LNCaP clone FGC (cell line): Measurements from ENCODE around the gene OSGIN1.

Experiments
- DNase-seq: peaks from one replicate; pipeline ENCODE4 v3.0.0-alpha.2; 2011; ENCODE audit warnings: low read depth
- H3K4me3 ChIP-seq: 2 replicates; pipeline ENCODE4 v1.5.1; 2011; ENCODE audit warnings: mild to moderate bottlenecking, low read depth, low read length, control low read depth
- TF ChIP-seq, protein P1 (sequence below): IDR thresholded peaks from 2 replicates; pipeline ENCODE4 v1.5.1; 2012; ENCODE audit warnings: mild to moderate bottlenecking; ENCODE audit not compliant: control insufficient read depth, insufficient read depth; ENCODE audit errors: extremely low read depth

OSGIN1 gene

DNA sequence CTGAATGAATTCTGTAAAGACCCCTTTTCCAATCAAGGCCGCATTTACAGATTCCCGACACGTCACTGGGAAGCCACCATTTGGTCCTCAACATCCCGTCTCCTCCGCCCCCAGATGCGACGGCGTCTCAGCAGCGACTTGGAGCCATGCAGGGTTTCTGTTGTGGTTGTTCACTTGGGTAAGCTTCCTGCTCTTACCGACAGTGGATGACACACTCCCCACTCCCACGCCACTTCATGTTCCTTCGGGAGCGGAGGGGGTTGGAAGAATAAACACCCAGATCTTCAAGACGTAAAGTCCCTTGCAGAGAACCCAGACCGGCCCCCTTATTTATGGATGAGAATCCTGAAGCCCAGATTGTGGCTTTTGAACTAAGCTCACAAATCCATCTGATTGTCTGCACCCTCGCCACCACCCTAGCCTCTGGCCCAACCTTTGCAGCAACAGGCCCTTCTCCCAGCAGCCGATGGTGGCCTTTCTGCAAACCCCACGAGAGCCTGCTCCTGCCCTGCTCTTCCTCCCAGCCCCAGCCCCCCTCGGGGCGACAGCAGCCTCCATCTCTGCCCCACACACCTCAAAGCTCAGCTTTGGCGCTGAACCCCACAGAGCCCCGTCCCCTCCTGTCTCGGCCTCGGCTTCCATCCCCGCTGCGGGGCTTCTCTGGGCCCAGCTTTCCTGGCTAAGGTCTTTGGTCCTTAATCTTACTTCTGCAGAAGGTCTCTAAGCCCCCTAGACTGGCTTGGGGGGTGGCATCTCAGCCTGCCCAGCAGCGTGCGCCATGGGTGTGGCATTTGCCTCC, 19.0 kb upstream of the OSGIN1 start:
- DNase-seq, result no peak
- TF ChIP-seq, protein P1, sequence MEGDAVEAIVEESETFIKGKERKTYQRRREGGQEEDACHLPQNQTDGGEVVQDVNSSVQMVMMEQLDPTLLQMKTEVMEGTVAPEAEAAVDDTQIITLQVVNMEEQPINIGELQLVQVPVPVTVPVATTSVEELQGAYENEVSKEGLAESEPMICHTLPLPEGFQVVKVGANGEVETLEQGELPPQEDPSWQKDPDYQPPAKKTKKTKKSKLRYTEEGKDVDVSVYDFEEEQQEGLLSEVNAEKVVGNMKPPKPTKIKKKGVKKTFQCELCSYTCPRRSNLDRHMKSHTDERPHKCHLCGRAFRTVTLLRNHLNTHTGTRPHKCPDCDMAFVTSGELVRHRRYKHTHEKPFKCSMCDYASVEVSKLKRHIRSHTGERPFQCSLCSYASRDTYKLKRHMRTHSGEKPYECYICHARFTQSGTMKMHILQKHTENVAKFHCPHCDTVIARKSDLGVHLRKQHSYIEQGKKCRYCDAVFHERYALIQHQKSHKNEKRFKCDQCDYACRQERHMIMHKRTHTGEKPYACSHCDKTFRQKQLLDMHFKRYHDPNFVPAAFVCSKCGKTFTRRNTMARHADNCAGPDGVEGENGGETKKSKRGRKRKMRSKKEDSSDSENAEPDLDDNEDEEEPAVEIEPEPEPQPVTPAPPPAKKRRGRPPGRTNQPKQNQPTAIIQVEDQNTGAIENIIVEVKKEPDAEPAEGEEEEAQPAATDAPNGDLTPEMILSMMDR, result no peak

DNA sequence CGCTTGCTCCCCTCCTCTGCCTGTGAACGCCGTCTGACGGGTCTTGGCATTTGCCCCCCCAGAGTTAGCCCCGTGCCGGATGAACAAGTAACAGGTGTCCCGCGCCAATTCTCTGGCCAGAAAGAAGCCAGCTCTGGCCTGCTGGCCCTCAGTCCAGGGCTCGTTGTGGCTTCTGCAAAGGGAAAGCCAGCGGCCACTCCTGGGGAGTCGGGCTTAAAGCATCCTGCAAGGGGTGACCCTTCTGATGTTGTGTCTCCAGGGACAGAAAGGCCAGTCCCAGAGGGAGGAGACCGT, 18.4 kb upstream of the OSGIN1 start:
- TF ChIP-seq, protein P1, result no peak
- no peak overlapping the region for H3K4me3 ChIP-seq
- no peak for DNase-seq

More for the DNA sequence above, 19.0 kb upstream of the OSGIN1 start:
- no peak overlapping the region for H3K4me3 ChIP-seq

DNA sequence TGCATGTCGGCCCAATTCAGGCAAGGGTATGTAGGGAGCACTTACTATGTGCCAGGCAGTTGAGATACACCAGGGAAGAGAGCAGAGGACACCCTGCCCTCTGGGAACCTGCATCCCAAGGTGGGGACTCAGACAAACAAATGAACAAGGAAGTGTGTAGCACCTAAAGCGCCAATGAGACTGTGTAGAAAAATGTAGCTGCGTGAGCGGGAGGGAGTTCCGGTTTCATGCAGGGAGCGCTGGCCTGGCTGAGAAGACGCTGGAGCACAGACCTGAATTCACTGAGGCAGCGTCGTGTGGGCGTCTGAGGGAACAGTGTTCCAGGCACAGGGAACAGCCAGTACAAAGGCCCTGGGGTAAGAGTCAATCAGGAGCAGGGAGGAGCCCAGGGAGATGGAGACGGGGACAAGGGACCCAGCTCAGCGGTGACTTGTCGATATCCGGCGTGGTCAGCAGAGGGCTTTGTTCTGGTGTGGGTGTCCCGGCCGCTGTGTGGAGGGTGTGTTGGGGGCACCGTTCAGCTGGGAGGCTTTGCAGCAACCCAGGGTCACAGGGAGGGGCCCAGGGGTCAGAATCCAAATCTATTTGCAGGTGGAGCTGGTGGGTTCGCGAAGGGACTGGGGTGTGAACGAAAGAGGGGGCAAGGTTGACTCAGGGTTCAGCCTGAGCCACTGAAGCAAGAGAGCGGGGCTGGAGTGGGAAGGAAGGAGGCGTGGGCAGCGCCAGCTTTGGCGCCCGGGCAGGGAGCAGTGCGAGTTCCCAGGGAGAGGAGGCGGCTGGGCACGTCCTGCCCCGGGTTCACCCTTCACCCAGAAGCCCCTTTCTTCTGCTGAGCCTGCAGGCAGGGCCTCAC, 17.8 kb upstream of the OSGIN1 start:
- DNase-seq, result no peak
- no peak overlapping the region for H3K4me3 ChIP-seq
- TF ChIP-seq, protein P1, result no peak

DNA sequence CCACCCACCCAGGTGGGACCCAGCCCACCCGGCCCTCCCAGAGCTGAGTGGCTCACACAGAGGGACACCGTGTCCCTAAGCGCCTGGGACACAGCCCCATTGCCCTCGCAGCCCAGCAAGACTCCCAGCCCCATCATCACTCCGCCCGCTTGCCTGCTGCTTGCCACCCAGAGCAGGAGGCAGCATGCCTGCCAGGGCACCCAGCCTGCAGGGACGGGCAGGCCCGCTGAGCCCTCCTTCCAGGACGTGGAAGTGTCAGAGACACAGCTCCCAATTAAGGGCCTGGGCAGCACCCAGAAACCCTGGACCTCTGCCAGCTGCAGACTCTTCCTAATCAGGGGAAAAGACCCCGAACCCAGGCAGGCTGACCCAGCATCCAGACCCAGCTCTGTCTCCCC, 17.2 kb upstream of the OSGIN1 start:
- DNase-seq, result no peak

DNA sequence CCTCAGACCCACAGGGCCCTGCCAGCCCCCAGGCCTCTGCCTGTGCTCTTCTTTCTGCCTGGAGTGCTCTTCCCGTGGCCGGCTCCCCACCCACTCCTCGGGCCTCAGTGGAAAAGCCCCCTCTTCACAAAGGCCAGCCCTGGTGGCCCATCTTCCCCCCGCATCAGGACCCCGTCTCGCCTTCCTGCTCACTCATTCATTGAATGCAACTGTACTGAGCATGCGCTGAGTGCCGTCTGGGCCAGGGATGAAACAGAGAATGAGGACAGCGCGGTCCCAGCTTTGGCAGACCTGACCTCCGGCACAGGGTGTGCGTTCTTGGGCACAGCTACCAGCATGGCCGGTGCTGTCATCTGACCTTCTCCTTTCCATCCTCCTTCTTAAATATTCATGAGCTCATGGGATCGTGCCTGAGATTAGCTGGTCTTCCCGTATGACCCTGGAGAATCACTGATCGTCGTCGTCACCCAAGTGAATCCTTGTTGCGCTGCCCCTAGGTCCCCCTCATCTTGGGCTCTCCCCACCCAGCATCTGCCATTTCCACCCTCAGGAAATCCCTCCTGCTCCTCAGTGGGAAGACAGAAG, 16.4 kb upstream of the OSGIN1 start:
- H3K4me3 ChIP-seq, result no peak overlapping the region
- no peak for DNase-seq
- TF ChIP-seq, protein P1, result no peak

More for the DNA sequence above, 17.2 kb upstream of the OSGIN1 start:
- no peak overlapping the region for H3K4me3 ChIP-seq
- TF ChIP-seq, protein P1, result no peak

DNA sequence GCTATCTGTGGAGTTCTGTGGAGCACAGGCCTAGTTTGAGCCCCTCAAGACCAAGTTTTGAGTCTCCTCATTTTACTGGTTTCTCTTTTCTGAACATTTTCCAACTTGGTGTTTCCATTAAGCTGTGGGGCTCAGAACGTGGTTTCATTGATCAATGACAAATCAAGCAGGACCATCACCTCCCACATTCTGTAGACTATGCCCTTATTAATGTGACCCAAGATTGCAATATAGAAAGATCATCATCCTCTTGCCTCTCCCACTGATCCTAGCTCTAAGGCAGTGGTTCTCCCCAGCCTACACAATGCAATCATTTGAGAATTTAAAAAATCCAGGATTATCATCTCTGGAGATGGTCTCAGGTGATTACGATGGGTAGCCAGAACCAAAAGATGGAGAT, 15.8 kb upstream of the OSGIN1 start:
- TF ChIP-seq, protein P1, result no peak
- no peak for DNase-seq

More for the DNA sequence above, 15.8 kb upstream of the OSGIN1 start:
- no peak overlapping the region for H3K4me3 ChIP-seq
